DMS 273 (cell line): ENCODE results near the gene STEEP1.

ENCODE experiments used
- DNase-seq: peaks from one replicate; lab custom pipeline; 2025; ENCODE audit not compliant: unreplicated experiment; lab: John Stamatoyannopoulos, UW

STEEP1 gene

DNA sequence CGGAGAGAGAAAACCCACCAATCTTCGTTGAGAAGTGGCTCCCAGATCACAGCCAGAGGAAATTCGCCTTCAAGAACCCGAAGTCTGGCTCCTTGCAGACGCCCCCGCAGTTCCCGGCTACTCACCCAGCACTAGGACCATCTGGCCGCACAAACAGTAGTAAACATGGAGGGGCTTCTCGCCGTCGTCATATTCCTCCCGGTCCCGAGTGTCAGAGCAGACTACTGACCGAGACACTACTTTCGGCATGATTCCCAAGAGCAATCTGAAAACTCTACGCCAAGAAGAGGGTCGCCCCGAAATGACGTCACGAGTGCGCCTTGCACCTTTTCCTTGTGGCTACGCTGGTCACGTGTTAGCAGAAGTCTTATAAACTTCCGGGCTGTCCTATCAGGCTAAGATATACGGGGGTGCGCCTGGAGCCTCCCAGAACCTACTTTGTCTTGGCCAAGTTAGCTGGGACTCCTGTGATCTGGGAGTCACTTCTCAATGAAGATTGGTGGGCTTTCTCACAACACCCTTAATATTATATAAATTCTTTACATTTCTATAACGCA lies at the start of gene STEEP1:
TSS of gene STEEP1 (minus strand) at position 303 of the 557 bp plus-strand sequence. CDS start at position 249, 54 bp downstream.
- DNase-seq = peak; percentile 98

DNA sequence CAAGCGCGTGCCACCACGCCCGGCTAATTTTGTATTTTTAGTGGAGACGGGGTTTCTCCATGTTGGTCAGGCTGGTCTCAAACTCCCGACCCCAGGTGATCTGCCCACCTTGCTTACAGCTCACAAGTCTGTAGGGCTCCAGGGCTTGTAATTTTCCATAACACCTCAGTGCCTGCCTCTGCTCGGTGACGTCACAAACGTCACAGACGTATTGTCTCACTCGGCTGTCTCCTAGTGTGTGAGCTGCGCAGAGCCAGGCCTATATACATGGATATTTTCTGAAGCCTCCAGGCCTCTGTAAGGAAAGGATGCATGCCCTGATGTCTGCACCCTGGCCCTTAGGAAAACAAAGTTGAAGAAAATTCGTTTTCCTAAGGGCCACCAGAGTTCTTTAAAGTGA lies 49.6 kb upstream of the STEEP1 start:
- no peak for DNase-seq

DNA sequence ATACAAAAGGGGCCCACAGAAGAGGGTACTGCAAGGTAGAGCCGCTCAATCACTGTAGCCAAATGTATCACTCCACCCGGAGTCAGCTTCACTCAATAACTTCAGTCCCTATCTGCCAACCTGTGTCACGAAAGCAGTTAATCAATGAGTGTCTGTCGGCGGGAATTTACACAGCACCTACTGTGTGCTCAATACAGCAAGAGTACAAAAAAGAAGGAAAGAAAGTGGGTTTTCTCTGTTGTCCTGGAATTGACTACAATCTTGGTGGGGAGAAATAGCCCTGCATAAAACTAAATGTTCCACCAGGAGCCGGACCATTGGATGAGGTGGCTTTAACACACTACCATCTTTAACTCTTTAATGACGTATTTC lies 41.8 kb upstream of the STEEP1 start:
- no peak for DNase-seq

GRCh38 chrX:119606280-119607017 lies 41.2 kb upstream of the STEEP1 start, which contains the start of gene NKRF:
NKRF (minus strand) TSS chrX:119606424.
- peak; percentile 97 for DNase-seq

- peak; percentile 60 for DNase-seq
Measured at GRCh38 chrX:119605464-119606279, 40.5 kb upstream of the STEEP1 start.

DNA sequence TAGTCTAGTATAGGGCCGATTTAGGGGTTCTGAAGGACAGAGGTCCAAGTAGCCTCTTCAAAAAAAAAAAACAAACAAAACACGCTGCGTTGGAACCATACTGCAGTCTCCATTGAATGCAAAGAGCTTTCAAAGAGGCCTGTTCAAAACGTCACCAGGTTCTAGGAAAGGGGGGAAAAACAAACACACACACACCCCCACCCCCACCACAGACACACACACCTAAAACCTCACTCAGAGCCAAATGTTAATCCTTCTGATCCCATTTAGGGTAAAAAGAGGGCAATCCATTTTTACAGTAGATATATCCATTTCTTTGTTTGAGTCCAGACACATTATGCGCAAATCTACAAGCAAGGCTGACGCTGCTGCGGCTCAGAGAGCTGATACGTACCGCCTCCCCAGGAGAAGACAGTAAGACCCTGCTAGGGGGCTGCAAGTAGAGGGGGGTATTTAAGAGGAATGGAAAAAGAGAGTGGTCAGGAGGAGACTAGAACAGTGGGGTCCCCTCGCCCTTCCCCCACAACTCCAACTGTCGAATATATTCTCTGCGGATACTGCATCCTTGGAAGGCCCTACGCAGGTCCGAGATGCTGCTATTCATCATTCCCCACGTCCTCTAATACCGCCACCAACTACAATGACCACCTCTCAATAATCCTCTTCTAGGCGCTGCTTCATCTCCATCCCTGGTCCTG lies 39.7 kb upstream of the STEEP1 start:
- no peak for DNase-seq

- DNase-seq = no peak
Measured at GRCh38 chrX:119602701-119603255, 37.6 kb upstream of the STEEP1 start.

GRCh38 chrX:119589810-119590209 lies 24.6 kb upstream of the STEEP1 start:
- DNase-seq = no peak

DNA sequence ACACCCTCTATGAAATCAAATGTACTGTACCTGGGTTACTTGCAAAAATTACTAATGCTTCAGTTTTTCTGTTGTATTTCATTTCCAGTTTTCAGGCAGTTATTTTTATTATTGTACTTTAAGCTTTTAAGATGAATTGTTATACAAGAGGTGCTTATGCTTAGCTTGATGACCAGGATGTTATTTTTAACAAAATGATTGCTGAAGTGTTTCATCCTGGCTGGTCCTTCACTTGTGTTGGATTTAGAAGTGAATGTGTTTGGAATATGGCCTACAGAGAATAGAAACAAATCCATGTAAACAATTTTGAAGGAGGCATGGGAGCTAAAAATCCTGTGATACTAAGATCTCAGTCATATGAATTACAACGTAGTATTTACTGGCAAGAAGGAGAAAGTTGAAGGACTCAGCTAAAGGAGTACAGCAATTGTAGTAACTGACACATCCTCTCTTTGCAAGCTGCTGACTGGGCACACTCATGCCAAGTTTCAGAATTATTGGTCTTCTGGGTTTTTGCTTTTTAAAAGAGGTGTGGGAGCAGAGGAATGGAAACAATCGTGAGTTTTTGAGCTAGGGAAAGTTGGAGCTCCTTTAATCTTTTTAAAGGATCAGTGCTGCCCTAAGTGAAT lies 18.3 kb upstream of the STEEP1 start:
- no peak for DNase-seq

GRCh38 chrX:119579414-119579813 lies 14.2 kb upstream of the STEEP1 start:
- DNase-seq = no peak

DNA sequence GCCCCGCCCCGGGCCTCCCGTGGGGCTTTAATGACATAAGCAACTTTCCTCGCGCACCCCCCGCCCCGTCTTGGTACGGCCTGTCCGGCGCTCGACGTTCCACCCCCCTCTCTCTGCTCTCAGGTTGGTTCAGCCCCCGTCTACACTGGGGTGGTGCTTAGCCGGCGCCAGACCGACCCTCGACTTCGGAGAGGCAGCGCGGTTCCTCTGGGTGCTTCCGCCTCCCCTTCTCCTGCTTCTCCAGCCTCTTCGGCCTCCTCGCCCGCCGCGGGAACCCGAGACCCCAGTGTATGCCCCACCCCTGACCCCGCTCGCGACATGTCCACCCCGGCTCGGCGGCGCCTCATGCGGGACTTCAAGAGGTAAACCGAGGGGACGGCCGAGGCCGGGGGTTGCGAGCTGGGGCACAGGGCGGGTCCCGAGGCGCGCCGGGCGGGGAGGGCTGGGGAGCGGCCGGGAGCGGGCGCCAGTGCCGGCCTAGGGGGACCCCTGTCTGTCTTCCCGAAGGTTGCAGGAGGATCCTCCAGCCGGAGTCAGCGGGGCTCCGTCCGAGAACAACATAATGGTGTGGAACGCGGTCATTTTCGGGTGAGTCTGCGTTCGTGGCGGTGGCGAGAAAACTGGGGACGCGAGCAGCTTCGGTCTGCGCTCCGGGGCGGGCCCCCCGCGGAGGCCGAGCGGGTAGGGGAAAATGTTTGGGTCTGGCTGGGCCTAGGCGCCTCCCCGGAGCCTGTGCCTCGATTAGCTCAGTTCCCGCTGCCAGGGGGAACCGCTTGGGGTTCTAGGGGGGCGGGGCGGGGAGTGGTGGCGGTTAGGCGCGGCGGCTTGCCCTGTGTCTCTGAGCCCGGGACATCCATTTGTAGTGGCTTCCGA lies 9.4 kb upstream of the STEEP1 start, which contains the start of gene UBE2A:
TSS of gene UBE2A (plus strand) at position 170 of the 873 bp plus-strand sequence. CDS start at position 319, 149 bp downstream.
- peak; percentile 97 for DNase-seq

GRCh38 chrX:119573840-119574393 lies 8.7 kb upstream of the STEEP1 start:
- peak; percentile 67 for DNase-seq

DNA sequence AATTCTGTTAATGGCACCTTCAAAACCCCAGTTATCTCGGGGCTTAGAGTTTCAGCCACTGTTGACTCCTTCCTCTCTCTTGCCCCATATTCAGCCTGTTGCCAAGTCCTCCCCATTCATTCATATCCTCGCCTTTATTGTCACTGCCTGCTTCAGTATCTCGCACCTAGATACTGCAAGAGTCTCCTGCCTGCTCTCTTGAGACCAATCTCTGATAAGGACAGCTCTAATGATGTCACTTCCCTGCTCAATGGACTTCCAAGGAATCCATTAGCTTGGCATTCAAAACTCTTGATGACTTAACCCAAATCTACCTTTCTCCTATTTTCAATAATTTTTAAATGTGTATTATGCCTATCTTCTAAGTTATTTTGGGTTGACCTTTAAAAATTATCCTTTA lies 8.0 kb upstream of the STEEP1 start:
- DNase-seq = no peak

DNA sequence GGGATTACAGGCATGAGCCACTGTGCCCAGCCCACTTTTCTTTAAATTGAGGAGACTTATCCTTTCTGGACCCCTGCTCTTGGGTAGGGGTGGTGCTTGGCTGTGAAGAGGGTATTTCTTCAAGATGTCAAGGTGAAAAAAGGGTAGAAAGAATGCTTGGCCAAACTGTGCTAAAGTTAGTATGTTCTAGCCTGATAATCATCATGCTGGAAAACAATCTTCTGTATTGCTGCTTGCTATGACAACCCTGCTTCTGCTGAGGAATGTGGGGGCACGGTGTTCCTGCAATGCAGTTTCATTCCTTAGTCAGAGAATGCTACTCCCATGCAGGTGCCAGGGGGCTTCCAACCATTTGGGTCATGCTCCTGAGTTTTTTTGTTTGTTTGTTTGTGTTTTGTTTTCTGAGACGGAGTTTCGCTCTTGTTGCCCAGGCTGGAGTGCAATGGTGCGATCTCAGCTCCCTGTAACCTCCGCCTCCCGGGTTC lies 5.2 kb upstream of the STEEP1 start:
- no peak for DNase-seq

GRCh38 chrX:119552508-119552907 lies 12.7 kb downstream of the STEEP1 start:
- no peak for DNase-seq

DNA sequence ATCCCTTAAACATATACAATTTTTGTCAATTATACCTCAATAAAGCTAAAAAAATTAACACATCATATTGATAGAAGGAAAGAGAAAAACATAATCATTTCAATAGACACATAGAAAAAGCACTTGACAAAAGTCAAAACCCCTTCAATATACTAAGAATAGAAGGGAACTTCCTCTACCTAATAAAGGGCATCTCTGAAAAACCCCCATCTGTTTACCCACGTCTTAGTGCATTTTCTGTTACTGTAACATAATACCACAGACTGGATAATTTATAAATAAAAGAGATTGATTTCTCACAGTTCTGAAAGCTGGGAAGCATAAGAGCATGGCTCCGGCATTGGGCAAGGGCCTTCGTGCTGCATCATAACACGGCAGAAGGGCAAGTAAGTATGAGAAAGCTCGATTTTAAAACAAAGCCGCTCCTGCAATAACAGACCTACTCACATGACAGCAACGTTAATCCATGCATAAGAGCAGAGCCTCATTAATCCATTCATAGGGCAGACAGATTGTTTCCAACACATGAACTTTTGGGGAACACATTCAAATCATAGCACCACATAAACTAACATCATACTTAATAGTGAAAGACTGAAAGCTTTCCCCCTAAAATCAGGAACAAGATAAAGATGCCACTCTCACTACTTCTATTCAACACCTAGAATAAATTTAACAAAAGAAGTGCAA lies 15.7 kb downstream of the STEEP1 start:
- peak; percentile 27 for DNase-seq

GRCh38 chrX:119541188-119541587 lies 24.0 kb downstream of the STEEP1 start:
- no peak for DNase-seq

DNA sequence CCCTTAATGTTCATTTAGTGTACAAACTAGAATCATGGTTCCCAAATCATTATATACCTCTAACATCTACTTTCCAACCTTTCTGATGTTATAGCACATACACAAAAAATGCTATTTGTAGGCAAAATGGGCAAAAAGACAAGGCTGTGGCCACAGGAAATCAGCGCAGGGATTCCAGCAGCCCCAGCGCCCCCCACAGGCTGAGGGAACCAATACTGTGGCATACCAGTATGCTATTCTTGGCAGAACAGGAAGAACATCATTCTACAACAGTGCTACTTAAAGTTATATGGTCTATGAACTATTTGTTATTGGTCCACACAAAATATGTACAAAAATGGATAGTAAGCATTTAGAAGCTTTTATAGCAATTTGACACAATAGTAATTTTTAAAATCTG lies 25.3 kb downstream of the STEEP1 start:
- DNase-seq = peak; percentile 12
